ENCODE results near the gene ARHGAP18.

- TF ChIP-seq, protein P1, sequence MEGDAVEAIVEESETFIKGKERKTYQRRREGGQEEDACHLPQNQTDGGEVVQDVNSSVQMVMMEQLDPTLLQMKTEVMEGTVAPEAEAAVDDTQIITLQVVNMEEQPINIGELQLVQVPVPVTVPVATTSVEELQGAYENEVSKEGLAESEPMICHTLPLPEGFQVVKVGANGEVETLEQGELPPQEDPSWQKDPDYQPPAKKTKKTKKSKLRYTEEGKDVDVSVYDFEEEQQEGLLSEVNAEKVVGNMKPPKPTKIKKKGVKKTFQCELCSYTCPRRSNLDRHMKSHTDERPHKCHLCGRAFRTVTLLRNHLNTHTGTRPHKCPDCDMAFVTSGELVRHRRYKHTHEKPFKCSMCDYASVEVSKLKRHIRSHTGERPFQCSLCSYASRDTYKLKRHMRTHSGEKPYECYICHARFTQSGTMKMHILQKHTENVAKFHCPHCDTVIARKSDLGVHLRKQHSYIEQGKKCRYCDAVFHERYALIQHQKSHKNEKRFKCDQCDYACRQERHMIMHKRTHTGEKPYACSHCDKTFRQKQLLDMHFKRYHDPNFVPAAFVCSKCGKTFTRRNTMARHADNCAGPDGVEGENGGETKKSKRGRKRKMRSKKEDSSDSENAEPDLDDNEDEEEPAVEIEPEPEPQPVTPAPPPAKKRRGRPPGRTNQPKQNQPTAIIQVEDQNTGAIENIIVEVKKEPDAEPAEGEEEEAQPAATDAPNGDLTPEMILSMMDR (IDR thresholded peaks at IDR 0.05) = no peak
- TF ChIP-seq POLR2AphosphoS5 (IDR thresholded peaks at IDR 0.05) = no peak
These were observed 170.9 kb downstream of the ARHGAP18 start for GRCh38 chr6:129539032-129539431.

Data from esophagus muscularis mucosa (tissue), 3 donors.